Nephron progenitor cell (in vitro differentiated cells): ENCODE results near the gene PC.

Source experiments
- DNase-seq: peaks from one replicate; pipeline ENCODE4 v3.0.0; 2021
- H3K27ac Mint-ChIP-seq: 2 replicates; pipeline ENCODE4 v1.8.0; 2021; ENCODE audit warnings: mild to moderate bottlenecking, moderate library complexity, mixed read lengths
- H3K27me3 Mint-ChIP-seq: 2 replicates; pipeline ENCODE4 v1.8.0; 2021; ENCODE audit warnings: mild to moderate bottlenecking, low read depth, mixed read lengths; ENCODE audit not compliant: poor library complexity
- H3K36me3 Mint-ChIP-seq: 2 replicates; pipeline ENCODE4 v1.8.0; 2021; ENCODE audit warnings: low read depth, mixed read lengths
- H3K4me1 Mint-ChIP-seq: 2 replicates; pipeline ENCODE4 v1.8.0; 2021; ENCODE audit warnings: mixed read lengths
- H3K4me3 Mint-ChIP-seq: 2 replicates; pipeline ENCODE4 v1.8.0; 2021; ENCODE audit warnings: mild to moderate bottlenecking, moderate library complexity, mixed read lengths
- H3K9me3 Mint-ChIP-seq: 2 replicates; pipeline ENCODE4 v1.8.0; 2021; ENCODE audit warnings: mild to moderate bottlenecking, moderate library complexity, mixed read lengths
- CTCF ChIP-seq: fragments of 200-600 bp; sonication (generic); IDR thresholded peaks from 2 replicates; pipeline ENCODE4 v1.5.0; 2021; ENCODE audit warnings: antibody characterized with exemption

The PC gene

GRCh38 chr11:66987924-66988637, 29.9 kb upstream of the PC start:
- H3K4me3 Mint-ChIP-seq, result no peak overlapping the region
- TF ChIP-seq CTCF, result no peak
- DNase-seq, result no peak
- H3K9me3 Mint-ChIP-seq, result peaks cover 3% of the 10 kb centered on the region
- H3K27ac Mint-ChIP-seq, result peak overlapping the region; percentile 62
- peaks cover 12% of the 10 kb centered on the region for H3K27me3 Mint-ChIP-seq
- no peaks in the 10 kb centered on the region for H3K36me3 Mint-ChIP-seq
- peaks cover 24% of the 10 kb centered on the region for H3K4me1 Mint-ChIP-seq

GRCh38 chr11:66987158-66987620, 29.0 kb upstream of the PC start:
- no peak overlapping the region for H3K4me3 Mint-ChIP-seq
- H3K27ac Mint-ChIP-seq, result no peak overlapping the region

GRCh38 chr11:66986178-66986545, 28.0 kb upstream of the PC start:
- H3K4me1 Mint-ChIP-seq, result peaks cover 24% of the 10 kb centered on the region
- H3K9me3 Mint-ChIP-seq, result peaks cover 3% of the 10 kb centered on the region
- H3K27me3 Mint-ChIP-seq, result peaks cover 23% of the 10 kb centered on the region
- no peak for DNase-seq
- H3K4me3 Mint-ChIP-seq, result no peak overlapping the region
- no peak overlapping the region for H3K27ac Mint-ChIP-seq
- no peak for TF ChIP-seq CTCF
- H3K36me3 Mint-ChIP-seq, result no peaks in the 10 kb centered on the region

More at GRCh38 chr11:66987158-66987620, 29.0 kb upstream of the PC start:
- Mint-ChIP-seq H3K4me1 (peaks cover 24% of the 10 kb centered on the region), H3K36me3 (no peaks in the 10 kb centered on the region), H3K27me3 (peaks cover 16% of the 10 kb centered on the region), H3K9me3 (peaks cover 3% of the 10 kb centered on the region)
- TF ChIP-seq CTCF, result no peak
- DNase-seq, result peak; percentile 33

GRCh38 chr11:66985508-66986177, 27.5 kb upstream of the PC start:
- Mint-ChIP-seq H3K4me3 (no peak overlapping the region), H3K4me1 (peaks cover 24% of the 10 kb centered on the region), H3K36me3 (no peaks in the 10 kb centered on the region), H3K9me3 (peaks cover 3% of the 10 kb centered on the region), H3K27me3 (peaks cover 28% of the 10 kb centered on the region), H3K27ac (no peak overlapping the region)
- DNase-seq, result no peak
- TF ChIP-seq CTCF, result no peak

- Mint-ChIP-seq H3K27me3 (peaks cover 29% of the 10 kb centered on the region), H3K27ac (no peak overlapping the region), H3K9me3 (peaks cover 8% of the 10 kb centered on the region), H3K36me3 (no peaks in the 10 kb centered on the region), H3K4me3 (no peak overlapping the region), H3K4me1 (peaks cover 22% of the 10 kb centered on the region)
- no peak for TF ChIP-seq CTCF
- DNase-seq, result no peak
These were observed 25.2 kb upstream of the PC start for GRCh38 chr11:66983275-66983924.
